NCI-H2029 (cell line): ENCODE measurements around the gene HEG1.

Source experiments
- DNase-seq: peaks from one replicate; lab custom pipeline; 2025; lab: John Stamatoyannopoulos, UW

Gene HEG1

GRCh38 chr3:125010393-125010792, 45.4 kb downstream of the HEG1 start:
- peak; percentile 47 for DNase-seq

- no peak for DNase-seq
Measured at GRCh38 chr3:125008766-125009165, 47.0 kb downstream of the HEG1 start.

GRCh38 chr3:125006291-125006731, 49.5 kb downstream of the HEG1 start:
- no peak for DNase-seq

GRCh38 chr3:125005676-125006075, 50.1 kb downstream of the HEG1 start:
- no peak for DNase-seq

- no peak for DNase-seq
Measured at GRCh38 chr3:125005222-125005621, 50.6 kb downstream of the HEG1 start.

GRCh38 chr3:125003859-125004595, 51.8 kb downstream of the HEG1 start:
- DNase-seq, result no peak

- no peak for DNase-seq
Measured at GRCh38 chr3:125003369-125003853, 52.4 kb downstream of the HEG1 start.

GRCh38 chr3:125002414-125003368, 53.1 kb downstream of the HEG1 start:
- DNase-seq, result peak; percentile 12

GRCh38 chr3:125001557-125002413, 54.0 kb downstream of the HEG1 start:
- DNase-seq, result no peak

GRCh38 chr3:125000661-125001060, 55.1 kb downstream of the HEG1 start:
- no peak for DNase-seq

GRCh38 chr3:124999897-125000435, 55.8 kb downstream of the HEG1 start:
- no peak for DNase-seq

GRCh38 chr3:124999317-124999716, 56.5 kb downstream of the HEG1 start:
- no peak for DNase-seq

GRCh38 chr3:124998247-124998630, 57.6 kb downstream of the HEG1 start:
- DNase-seq, result no peak

GRCh38 chr3:124997303-124998246, 58.2 kb downstream of the HEG1 start:
- no peak for DNase-seq

GRCh38 chr3:124995460-124995994, 60.3 kb downstream of the HEG1 start:
- peak; percentile 32 for DNase-seq

- DNase-seq, result peak; percentile 32
Measured at GRCh38 chr3:124993466-124993865, 62.3 kb downstream of the HEG1 start.

- no peak for DNase-seq
Measured at GRCh38 chr3:124992041-124992440, 63.8 kb downstream of the HEG1 start.

GRCh38 chr3:124986192-124987143, 69.3 kb downstream of the HEG1 start:
- DNase-seq, result no peak

GRCh38 chr3:124985349-124985748, 70.4 kb downstream of the HEG1 start:
- no peak for DNase-seq
